NCI-H510A (cell line): ENCODE measurements around the gene GPS1.
A peak's percentile ranks its signal among the peaks of the same experiment; 100 is the strongest.

ENCODE experiments used
- DNase-seq: peaks from one replicate; lab custom pipeline; 2025; lab: John Stamatoyannopoulos, UW

GPS1 gene

GRCh38 chr17:82103553-82104451 lies 52.1 kb downstream of the GPS1 start:
- peak; percentile 59 for DNase-seq

- DNase-seq, result no peak
These were observed 53.2 kb downstream of the GPS1 start for GRCh38 chr17:82104797-82105416.

GRCh38 chr17:82105417-82105881 lies 53.8 kb downstream of the GPS1 start:
- DNase-seq, result no peak

- DNase-seq, result peak; percentile 73
These were observed 54.4 kb downstream of the GPS1 start for GRCh38 chr17:82105882-82106687.

GRCh38 chr17:82106688-82107305 lies 55.1 kb downstream of the GPS1 start:
- DNase-seq, result no peak
